Measurements from ENCODE around the gene ATG9B. TPM values are rescaled to one million over a fixed set of nuclear protein-coding genes. Genes with fewer than 3 reads are reported as not detected.

ATG9B gene
- total and polyA plus RNA-seq, 2 of the 13 experiments (the other 11 are each of a cell fraction or from before 2014, with no cell fraction given), result 0.24 TPM; not detected in 1

GRCh38 chr7:151057506-151057988, 33.3 kb upstream of the ATG9B start, which contains the start of gene CDK5 (continued):
- peak; percentile 38; the same call in 1 of the 2 replicates for TF ChIP-seq ZBTB7B (CRISPR knock-in tag; IDR thresholded peaks at IDR 0.05)
- no peak for TF ChIP-seq ZNF225 (CRISPR knock-in tag; IDR thresholded peaks at IDR 0.05)
- peak; percentile 68 for TF ChIP-seq ASH2L (IDR thresholded peaks at IDR 0.05; ENCODE audit: insufficient read length, low read depth, low read length)
- TF ChIP-seq, protein P1, sequence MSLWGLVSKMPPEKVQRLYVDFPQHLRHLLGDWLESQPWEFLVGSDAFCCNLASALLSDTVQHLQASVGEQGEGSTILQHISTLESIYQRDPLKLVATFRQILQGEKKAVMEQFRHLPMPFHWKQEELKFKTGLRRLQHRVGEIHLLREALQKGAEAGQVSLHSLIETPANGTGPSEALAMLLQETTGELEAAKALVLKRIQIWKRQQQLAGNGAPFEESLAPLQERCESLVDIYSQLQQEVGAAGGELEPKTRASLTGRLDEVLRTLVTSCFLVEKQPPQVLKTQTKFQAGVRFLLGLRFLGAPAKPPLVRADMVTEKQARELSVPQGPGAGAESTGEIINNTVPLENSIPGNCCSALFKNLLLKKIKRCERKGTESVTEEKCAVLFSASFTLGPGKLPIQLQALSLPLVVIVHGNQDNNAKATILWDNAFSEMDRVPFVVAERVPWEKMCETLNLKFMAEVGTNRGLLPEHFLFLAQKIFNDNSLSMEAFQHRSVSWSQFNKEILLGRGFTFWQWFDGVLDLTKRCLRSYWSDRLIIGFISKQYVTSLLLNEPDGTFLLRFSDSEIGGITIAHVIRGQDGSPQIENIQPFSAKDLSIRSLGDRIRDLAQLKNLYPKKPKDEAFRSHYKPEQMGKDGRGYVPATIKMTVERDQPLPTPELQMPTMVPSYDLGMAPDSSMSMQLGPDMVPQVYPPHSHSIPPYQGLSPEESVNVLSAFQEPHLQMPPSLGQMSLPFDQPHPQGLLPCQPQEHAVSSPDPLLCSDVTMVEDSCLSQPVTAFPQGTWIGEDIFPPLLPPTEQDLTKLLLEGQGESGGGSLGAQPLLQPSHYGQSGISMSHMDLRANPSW (CRISPR knock-in tag; IDR thresholded peaks at IDR 0.05; ENCODE audit: borderline replicate concordance), result no peak
- no peak for TF ChIP-seq GABPA (IDR thresholded peaks at IDR 0.05; ENCODE audit: low read depth, low read length)
- TF ChIP-seq GABPA (CRISPR knock-in tag; IDR thresholded peaks at IDR 0.05; ENCODE audit: low read depth), result no peak
- peak; percentile 75 for TF ChIP-seq ZNF605 (CRISPR knock-in tag; IDR thresholded peaks at IDR 0.05)
- TF ChIP-seq SP140L (CRISPR knock-in tag; IDR thresholded peaks at IDR 0.05; ENCODE audit: borderline replicate concordance), result 0 out of 2 replicates have a peak, but pooled peaks have one; percentile 7
- TF ChIP-seq EP300 (IDR thresholded peaks at IDR 0.05; ENCODE audit: low read depth in 2 of 2, low read length in 2 of 2), result no peak
- no peak for TF ChIP-seq EP300 (CRISPR knock-in tag; IDR thresholded peaks at IDR 0.05; ENCODE audit: borderline replicate concordance)
- TF ChIP-seq PCBP1 (IDR thresholded peaks at IDR 0.05; ENCODE audit: borderline replicate concordance, low read depth, low read length), result no peak
- no peak for TF ChIP-seq ZNF382 (CRISPR knock-in tag; IDR thresholded peaks at IDR 0.05; ENCODE audit: borderline replicate concordance)
- TF ChIP-seq, protein P2, sequence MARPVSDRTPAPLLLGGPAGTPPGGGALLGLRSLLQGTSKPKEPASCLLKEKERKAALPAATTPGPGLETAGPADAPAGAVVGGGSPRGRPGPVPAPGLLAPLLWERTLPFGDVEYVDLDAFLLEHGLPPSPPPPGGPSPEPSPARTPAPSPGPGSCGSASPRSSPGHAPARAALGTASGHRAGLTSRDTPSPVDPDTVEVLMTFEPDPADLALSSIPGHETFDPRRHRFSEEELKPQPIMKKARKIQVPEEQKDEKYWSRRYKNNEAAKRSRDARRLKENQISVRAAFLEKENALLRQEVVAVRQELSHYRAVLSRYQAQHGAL (CRISPR knock-in tag; IDR thresholded peaks at IDR 0.05; ENCODE audit: not compliant biosample characterization), result no peak
- TF ChIP-seq, protein P3, sequence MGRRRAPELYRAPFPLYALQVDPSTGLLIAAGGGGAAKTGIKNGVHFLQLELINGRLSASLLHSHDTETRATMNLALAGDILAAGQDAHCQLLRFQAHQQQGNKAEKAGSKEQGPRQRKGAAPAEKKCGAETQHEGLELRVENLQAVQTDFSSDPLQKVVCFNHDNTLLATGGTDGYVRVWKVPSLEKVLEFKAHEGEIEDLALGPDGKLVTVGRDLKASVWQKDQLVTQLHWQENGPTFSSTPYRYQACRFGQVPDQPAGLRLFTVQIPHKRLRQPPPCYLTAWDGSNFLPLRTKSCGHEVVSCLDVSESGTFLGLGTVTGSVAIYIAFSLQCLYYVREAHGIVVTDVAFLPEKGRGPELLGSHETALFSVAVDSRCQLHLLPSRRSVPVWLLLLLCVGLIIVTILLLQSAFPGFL (CRISPR knock-in tag; IDR thresholded peaks at IDR 0.05), result no peak
- TF ChIP-seq ZC3H13 (CRISPR knock-in tag; IDR thresholded peaks at IDR 0.05), result no peak
- TF ChIP-seq, protein P4, sequence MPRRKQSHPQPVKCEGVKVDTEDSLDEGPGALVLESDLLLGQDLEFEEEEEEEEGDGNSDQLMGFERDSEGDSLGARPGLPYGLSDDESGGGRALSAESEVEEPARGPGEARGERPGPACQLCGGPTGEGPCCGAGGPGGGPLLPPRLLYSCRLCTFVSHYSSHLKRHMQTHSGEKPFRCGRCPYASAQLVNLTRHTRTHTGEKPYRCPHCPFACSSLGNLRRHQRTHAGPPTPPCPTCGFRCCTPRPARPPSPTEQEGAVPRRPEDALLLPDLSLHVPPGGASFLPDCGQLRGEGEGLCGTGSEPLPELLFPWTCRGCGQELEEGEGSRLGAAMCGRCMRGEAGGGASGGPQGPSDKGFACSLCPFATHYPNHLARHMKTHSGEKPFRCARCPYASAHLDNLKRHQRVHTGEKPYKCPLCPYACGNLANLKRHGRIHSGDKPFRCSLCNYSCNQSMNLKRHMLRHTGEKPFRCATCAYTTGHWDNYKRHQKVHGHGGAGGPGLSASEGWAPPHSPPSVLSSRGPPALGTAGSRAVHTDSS (CRISPR knock-in tag; conservative IDR thresholded peaks at IDR 0.05), result no peak
- TF ChIP-seq PHF20 (CRISPR knock-in tag; IDR thresholded peaks at IDR 0.05), result no peak; the same call in 1 of the 2 replicates
- TF ChIP-seq FOXA3 (CRISPR knock-in tag; IDR thresholded peaks at IDR 0.05), result no peak
- no peak for TF ChIP-seq ZNF674 (CRISPR knock-in tag; IDR thresholded peaks at IDR 0.05; ENCODE audit: low read depth)
- TF ChIP-seq ZNF124 (CRISPR knock-in tag; IDR thresholded peaks at IDR 0.05), result no peak
- TF ChIP-seq ZNF841 (CRISPR knock-in tag; IDR thresholded peaks at IDR 0.05; ENCODE audit: borderline replicate concordance), result no peak
- TF ChIP-seq ZNF746 (CRISPR knock-in tag; IDR thresholded peaks at IDR 0.05), result no peak
- no peak for TF ChIP-seq PRDM4 (CRISPR knock-in tag; IDR thresholded peaks at IDR 0.05; ENCODE audit: borderline replicate concordance)
